Measurements from ENCODE around the gene MRPL44.

DNA sequence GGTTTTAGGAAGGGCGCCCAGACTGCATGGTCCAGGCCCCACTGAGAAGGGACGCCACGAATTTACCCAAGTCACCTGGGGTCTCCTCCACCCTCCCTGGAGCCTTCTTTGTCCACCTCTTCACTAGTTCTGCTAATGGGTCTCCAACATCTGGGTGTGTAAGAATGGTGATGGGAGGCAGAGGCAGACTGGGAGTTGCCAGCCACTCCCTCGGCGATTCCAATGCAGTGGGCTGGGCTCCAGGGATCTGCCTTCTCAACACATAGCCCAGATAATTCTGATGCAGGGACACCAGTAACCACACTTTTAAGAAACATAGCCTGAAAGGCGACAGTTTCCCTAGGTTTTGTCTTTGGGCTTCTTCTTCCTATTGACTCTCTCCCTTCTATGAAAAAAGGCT lies 39.1 kb downstream of the MRPL44 start:
- TF ChIP-seq, protein P1, sequence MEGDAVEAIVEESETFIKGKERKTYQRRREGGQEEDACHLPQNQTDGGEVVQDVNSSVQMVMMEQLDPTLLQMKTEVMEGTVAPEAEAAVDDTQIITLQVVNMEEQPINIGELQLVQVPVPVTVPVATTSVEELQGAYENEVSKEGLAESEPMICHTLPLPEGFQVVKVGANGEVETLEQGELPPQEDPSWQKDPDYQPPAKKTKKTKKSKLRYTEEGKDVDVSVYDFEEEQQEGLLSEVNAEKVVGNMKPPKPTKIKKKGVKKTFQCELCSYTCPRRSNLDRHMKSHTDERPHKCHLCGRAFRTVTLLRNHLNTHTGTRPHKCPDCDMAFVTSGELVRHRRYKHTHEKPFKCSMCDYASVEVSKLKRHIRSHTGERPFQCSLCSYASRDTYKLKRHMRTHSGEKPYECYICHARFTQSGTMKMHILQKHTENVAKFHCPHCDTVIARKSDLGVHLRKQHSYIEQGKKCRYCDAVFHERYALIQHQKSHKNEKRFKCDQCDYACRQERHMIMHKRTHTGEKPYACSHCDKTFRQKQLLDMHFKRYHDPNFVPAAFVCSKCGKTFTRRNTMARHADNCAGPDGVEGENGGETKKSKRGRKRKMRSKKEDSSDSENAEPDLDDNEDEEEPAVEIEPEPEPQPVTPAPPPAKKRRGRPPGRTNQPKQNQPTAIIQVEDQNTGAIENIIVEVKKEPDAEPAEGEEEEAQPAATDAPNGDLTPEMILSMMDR (IDR thresholded peaks at IDR 0.05 in 4 of 5, conservative IDR thresholded peaks at IDR 0.05 in 1 of 5), result no peak
- TF ChIP-seq POLR2A (IDR thresholded peaks at IDR 0.05), result no peak
